Hepatocyte (in vitro differentiated cells): ENCODE measurements around the gene CNTNAP2.

Experiments used
- CTCF ChIP-seq: fragments of 200-600 bp; sonication (generic); IDR thresholded peaks from 2 replicates; pipeline ENCODE4 v1.5.1; 2016; ENCODE audit warnings: antibody characterized with exemption, mild to moderate bottlenecking; ENCODE audit not compliant: poor library complexity
- EZH2 ChIP-seq: fragments of 200-600 bp; sonication (generic); IDR thresholded peaks from 2 replicates; pipeline ENCODE4 v1.6.1; 2016; ENCODE audit warnings: antibody characterized with exemption, mild to moderate bottlenecking, borderline replicate concordance
- EZH2phosphoT487 ChIP-seq: fragments of 200-600 bp; sonication (generic); IDR thresholded peaks from one replicate; pipeline ENCODE4 v1.6.1; 2018; ENCODE audit warnings: antibody characterized with exemption, mild to moderate bottlenecking, low read depth, moderate library complexity; ENCODE audit not compliant: unreplicated experiment, severe bottlenecking

GRCh38 chr7:147022056-147022455 is 905.5 kb downstream of the CNTNAP2 start:
- TF ChIP-seq CTCF (no peak), EZH2 (no peak), EZH2phosphoT487 (no peak)
